Smooth muscle cell (in vitro differentiated cells): ENCODE data around the gene KRT38. TPM values are rescaled to one million over a fixed set of nuclear protein-coding genes. Genes with fewer than 3 reads are reported as not detected.

Experiments used
- DNase-seq: peaks from one replicate; lab custom pipeline; 2025; ENCODE audit not compliant: unreplicated experiment; lab: John Stamatoyannopoulos, UW
- H2AFZ ChIP-seq: fragments of 200-600 bp; sonication (generic); 2 replicates; pipeline ENCODE4 v1.6.0; 2016; ENCODE audit warnings: antibody characterized with exemption, low read depth, mild to moderate bottlenecking
- H3F3A ChIP-seq: fragments of 200-600 bp; sonication (generic); 2 replicates; pipeline ENCODE4 v1.6.0; 2017; ENCODE audit warnings: antibody characterized with exemption, low read depth
- H3K27ac ChIP-seq: fragments of 200-600 bp; sonication (generic); 2 replicates; pipeline ENCODE4 v1.5.1; 2016; ENCODE audit warnings: low read depth, mild to moderate bottlenecking
- H3K27me3 ChIP-seq: fragments of 200-600 bp; sonication (generic); 2 replicates; pipeline ENCODE4 v1.6.1; 2016; ENCODE audit warnings: low read depth, mild to moderate bottlenecking
- H3K36me3 ChIP-seq: fragments of 200-600 bp; sonication (generic); 2 replicates; pipeline ENCODE4 v1.5.1; 2016; ENCODE audit warnings: low read depth
- H3K4me1 ChIP-seq: fragments of 200-600 bp; sonication (generic); 2 replicates; pipeline ENCODE4 v1.5.1; 2016; ENCODE audit warnings: low read depth
- H3K4me2 ChIP-seq: fragments of 200-600 bp; sonication (generic); 2 replicates; pipeline ENCODE4 v1.6.0; 2016; ENCODE audit warnings: mild to moderate bottlenecking
- H3K4me3 ChIP-seq: fragments of 200-600 bp; sonication (generic); 2 replicates; pipeline ENCODE4 v1.5.1; 2016; ENCODE audit warnings: mild to moderate bottlenecking
- H3K79me2 ChIP-seq: fragments of 200-600 bp; sonication (generic); 2 replicates; pipeline ENCODE4 v1.6.0; 2016; ENCODE audit warnings: low read depth, mild to moderate bottlenecking
- H3K9ac ChIP-seq: fragments of 200-600 bp; sonication (generic); 2 replicates; pipeline ENCODE4 v1.6.0; 2016; ENCODE audit warnings: low read depth
- H3K9me3 ChIP-seq: fragments of 200-600 bp; sonication (generic); replicated peaks from 2 replicates; pipeline ENCODE4 v1.5.1; 2016; ENCODE audit warnings: low read depth
- H4K20me1 ChIP-seq: fragments of 200-600 bp; sonication (generic); 2 replicates; pipeline ENCODE4 v1.6.0; 2016; ENCODE audit warnings: low read depth
- CTCF ChIP-seq: fragments of 200-600 bp; sonication (generic); IDR thresholded peaks from 2 replicates; pipeline ENCODE4 v1.5.1; 2017; ENCODE audit warnings: borderline replicate concordance, mild to moderate bottlenecking, antibody characterized with exemption; ENCODE audit not compliant: insufficient read depth, poor library complexity, severe bottlenecking
- WGBS: methylation state at CpG from one replicate; pipeline ENCODE4 v1.1.7; 2016; ENCODE audit warnings: low lambda C conversion rate; 5-methylcytosine and 5-hydroxymethylcytosine counted together
- polyA plus RNA-seq: library from polyadenylated mRNA; unstranded; fragments of >200 nt; fragmentation: Nextera tagmentation; extraction: Ambion mirVana; gene quantifications from 2 replicates; pipeline ENCODE4 v1.2.1, GENCODE V29; 2016
- total RNA-seq: library from RNA; depleted of rRNA; stranded (reverse); fragments of >200 nt; gene quantifications from 2 replicates; pipeline ENCODE4 v1.2.3, GENCODE V29; 2014

Gene KRT38
- total and polyA plus RNA-seq, 2 experiments from 2014 or later = not detected

- no peaks in the 10 kb centered on the region for H3K36me3 ChIP-seq
- H3K4me2 ChIP-seq = no peak overlapping the region
- no peak overlapping the region for H2AFZ ChIP-seq
- no peak for DNase-seq
- H3K79me2 ChIP-seq = no peaks in the 10 kb centered on the region
- no peak for TF ChIP-seq CTCF
- no peak overlapping the region for H3K4me3 ChIP-seq
- WGBS = 93% methylated on average over 4 of the region's 4 CpGs
- H4K20me1 ChIP-seq = no peaks in the 10 kb centered on the region
- H3K9ac ChIP-seq = no peak overlapping the region
- H3K9me3 ChIP-seq = no peaks in the 10 kb centered on the region
- no peaks in the 10 kb centered on the region for H3F3A ChIP-seq
- no peaks in the 10 kb centered on the region for H3K27me3 ChIP-seq
- peak overlapping the region; percentile 66 for H3K27ac ChIP-seq
- H3K4me1 ChIP-seq = no peaks in the 10 kb centered on the region
These were observed 25.4 kb downstream of the KRT38 start for GRCh38 chr17:41415411-41415810.

- no peak overlapping the region for H3K4me3 ChIP-seq
- H3K27ac ChIP-seq = no peak overlapping the region
- no peaks in the 10 kb centered on the region for H3K36me3 ChIP-seq
- H3K9ac ChIP-seq = no peak overlapping the region
- H2AFZ ChIP-seq = no peak overlapping the region
- no peaks in the 10 kb centered on the region for H3K9me3 ChIP-seq
- H3F3A ChIP-seq = no peaks in the 10 kb centered on the region
- no peak for TF ChIP-seq CTCF
- H3K4me2 ChIP-seq = no peak overlapping the region
- DNase-seq = no peak
- WGBS = 83% methylated on average over 2 of the region's 2 CpGs
- H3K79me2 ChIP-seq = no peaks in the 10 kb centered on the region
- no peaks in the 10 kb centered on the region for H4K20me1 ChIP-seq
- H3K27me3 ChIP-seq = no peaks in the 10 kb centered on the region
- H3K4me1 ChIP-seq = no peaks in the 10 kb centered on the region
These were observed 26.8 kb downstream of the KRT38 start for GRCh38 chr17:41413982-41414381.

GRCh38 chr17:41413353-41413957, 27.3 kb downstream of the KRT38 start:
- Histone ChIP-seq H2AFZ (no peak overlapping the region), H3K9me3 (no peaks in the 10 kb centered on the region), H3F3A (no peaks in the 10 kb centered on the region), H3K27ac (no peak overlapping the region), H3K79me2 (no peaks in the 10 kb centered on the region), H3K4me2 (no peak overlapping the region), H3K4me1 (no peaks in the 10 kb centered on the region), H3K9ac (no peak overlapping the region), H3K36me3 (no peaks in the 10 kb centered on the region), H4K20me1 (no peaks in the 10 kb centered on the region), H3K4me3 (no peak overlapping the region), H3K27me3 (no peaks in the 10 kb centered on the region)
- no peak for TF ChIP-seq CTCF
- DNase-seq = no peak
- WGBS = 62% methylated on average over 5 of the region's 5 CpGs

GRCh38 chr17:41411072-41411840, 29.5 kb downstream of the KRT38 start:
- Histone ChIP-seq H3K79me2 (no peaks in the 10 kb centered on the region), H3F3A (no peaks in the 10 kb centered on the region), H3K27ac (no peak overlapping the region), H3K9ac (no peak overlapping the region), H3K4me3 (no peak overlapping the region), H3K27me3 (no peaks in the 10 kb centered on the region), H3K4me2 (no peak overlapping the region), H3K4me1 (no peaks in the 10 kb centered on the region), H4K20me1 (no peaks in the 10 kb centered on the region), H3K36me3 (no peaks in the 10 kb centered on the region), H2AFZ (no peak overlapping the region), H3K9me3 (no peaks in the 10 kb centered on the region)
- 98% methylated on average over 20 of the region's 20 CpGs for WGBS
- no peak for DNase-seq
- TF ChIP-seq CTCF = no peak
